GM19468 (cell line): ENCODE data around the gene GRB2.

Experiments used
- ATAC-seq: cut with Tn5 transposase; IDR thresholded peaks from one replicate; pipeline ENCODE4 v1.9.1; 2021; ENCODE audit warnings: mild to moderate bottlenecking, moderate library complexity, moderate number of reproducible peaks; ENCODE audit not compliant: unreplicated experiment; ENCODE audit errors: extremely low read depth

The GRB2 gene

DNA sequence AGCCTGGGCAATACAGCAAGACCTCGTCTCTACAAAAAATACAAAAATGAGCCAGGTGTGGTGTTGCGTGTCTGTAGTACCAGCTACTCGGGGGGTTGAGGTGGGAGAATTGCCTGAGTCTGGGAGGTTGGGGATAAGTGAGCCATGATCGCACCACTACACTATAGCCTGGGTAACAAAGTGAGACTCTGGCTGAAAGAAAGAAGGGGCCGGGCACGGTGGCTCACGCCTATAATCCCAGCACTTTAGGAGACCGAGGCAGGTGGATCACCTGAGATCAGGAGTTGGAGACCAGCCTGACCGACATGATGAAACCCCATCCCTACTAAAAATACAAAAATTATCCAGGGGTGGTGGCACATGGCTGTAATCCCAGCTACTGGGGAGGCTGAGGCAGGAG is 10.5 kb upstream of the GRB2 start:
- ATAC-seq = no peak

GRCh38 chr17:75414488-75414887 is 9.0 kb upstream of the GRB2 start:
- no peak for ATAC-seq

DNA sequence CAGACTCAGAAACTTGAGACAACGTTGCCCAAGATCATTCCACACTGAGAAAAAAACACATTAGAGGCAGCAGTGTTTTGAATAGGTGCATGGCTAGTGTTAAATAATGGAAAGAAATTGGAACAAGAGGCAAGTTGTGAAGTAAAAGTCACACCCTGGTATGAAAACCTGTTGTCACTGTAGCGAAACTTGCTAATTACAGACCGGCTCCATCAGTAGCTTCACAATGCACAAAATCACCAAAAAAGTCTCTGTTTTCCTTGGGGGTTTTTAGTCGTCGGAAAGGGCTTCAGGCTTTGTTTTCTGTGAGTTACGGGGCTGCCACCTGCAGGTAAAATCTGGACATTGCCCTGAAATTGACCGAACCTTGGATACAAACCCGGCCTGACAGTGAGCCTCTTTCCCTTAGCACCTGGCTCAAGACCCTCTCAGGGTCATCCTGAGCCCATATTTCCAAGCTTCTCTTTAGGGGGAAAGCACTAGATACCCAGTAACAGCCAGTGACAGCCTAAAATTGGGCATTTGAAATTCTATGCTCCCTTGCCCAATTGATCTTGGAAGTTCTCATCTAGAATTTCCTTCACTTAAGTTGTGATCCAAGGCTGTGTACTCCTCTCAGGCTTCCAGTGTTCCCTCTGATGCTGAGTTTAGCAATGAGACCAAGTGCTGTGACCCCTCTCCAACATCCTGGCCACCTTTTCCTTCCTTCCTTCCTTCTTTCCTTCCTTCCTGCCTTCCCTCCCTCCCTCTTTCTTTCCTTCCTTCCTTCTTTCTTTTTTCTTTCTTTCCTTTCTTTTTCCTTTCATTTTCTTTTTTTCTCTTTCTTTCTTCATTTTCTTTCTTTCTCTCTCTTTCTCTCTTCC is 7.2 kb upstream of the GRB2 start:
- no peak for ATAC-seq

DNA sequence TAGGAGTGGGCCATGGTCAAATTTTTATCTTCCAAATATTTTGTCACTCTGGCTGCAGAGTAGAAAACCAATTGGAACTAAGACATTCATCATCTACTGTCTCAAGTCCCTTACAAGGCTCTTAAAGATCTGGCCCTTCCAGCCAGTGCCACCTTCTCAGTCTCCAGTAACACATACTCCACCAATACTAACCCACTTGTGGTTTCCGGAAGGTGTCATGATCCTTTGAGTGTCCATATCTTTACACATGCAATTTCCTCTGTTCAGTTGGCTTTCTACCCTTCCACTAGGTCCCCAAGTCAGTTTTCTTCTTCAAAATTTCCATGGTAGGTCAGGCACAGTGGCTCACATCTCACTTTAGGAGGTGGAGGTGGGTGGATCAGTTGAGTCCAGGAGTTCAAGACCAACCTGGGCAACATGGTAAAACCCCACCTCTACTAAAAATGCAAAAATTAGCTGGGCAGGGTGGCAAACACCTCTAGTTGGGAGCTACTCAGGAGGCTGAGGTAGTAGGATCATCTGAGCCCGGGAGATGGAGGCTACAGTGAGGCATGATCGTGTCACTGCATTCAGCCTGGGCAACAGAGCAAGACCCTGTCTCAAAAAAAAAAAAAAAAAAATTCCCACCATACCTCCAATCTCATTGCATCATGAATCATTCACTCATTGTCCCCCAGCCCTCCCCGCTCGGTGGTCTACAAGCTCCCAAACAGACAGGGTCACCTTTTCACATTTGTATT is 6.0 kb upstream of the GRB2 start:
- ATAC-seq = no peak

- no peak for ATAC-seq
Measured at GRCh38 chr17:75410141-75410540, 4.7 kb upstream of the GRB2 start.

GRCh38 chr17:75407655-75408352 is 2.3 kb upstream of the GRB2 start:
- ATAC-seq = no peak

GRCh38 chr17:75406222-75406615 is 741 bp upstream of the GRB2 start:
- no peak for ATAC-seq

GRCh38 chr17:75404731-75405364 is 630 bp downstream of the GRB2 start:
- no peak for ATAC-seq

DNA sequence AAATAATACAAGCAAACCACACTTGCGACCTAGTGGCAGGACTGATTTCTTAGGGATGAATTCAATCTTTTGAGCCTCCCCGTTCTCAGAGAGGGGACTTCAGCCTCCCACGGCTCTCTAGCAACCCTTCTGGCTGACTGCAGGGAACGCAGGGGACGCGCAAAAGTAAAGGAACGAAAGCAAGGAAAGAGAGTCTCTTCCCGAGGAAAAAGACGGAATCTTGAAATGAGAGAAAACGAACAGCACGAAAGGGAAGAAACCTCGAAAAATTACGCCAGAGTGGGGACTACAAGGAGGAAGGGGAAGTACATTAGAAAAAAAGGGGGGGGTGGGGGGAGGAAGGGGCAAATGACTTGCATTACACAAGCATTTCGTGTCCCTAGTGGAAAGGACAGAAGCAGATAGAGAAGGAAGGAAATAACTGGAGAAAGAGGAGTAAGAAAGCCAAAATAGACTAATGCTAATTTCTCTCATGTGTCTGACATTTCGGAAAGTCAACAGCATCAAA is 1.2 kb downstream of the GRB2 start:
- ATAC-seq = no peak

DNA sequence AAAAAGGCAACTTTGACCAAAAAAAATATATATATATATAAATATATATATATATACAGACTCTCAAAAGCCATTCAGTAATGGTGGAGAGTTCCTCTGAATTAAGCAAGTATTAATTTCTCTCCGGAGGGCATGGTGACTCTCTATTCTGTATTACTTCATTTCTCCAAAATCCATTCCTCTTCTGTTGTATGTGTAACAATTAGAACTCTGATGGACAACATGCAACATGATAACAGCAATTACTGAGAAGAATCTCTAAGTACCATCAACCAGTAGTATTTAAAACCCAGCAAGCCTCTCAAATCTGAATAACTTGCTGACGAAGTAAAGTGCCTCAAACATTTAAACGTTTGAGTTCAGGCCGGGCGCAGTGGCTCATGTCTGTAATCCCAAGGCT is 2.3 kb downstream of the GRB2 start:
- no peak for ATAC-seq

GRCh38 chr17:75402026-75402425 is 3.5 kb downstream of the GRB2 start:
- no peak for ATAC-seq

DNA sequence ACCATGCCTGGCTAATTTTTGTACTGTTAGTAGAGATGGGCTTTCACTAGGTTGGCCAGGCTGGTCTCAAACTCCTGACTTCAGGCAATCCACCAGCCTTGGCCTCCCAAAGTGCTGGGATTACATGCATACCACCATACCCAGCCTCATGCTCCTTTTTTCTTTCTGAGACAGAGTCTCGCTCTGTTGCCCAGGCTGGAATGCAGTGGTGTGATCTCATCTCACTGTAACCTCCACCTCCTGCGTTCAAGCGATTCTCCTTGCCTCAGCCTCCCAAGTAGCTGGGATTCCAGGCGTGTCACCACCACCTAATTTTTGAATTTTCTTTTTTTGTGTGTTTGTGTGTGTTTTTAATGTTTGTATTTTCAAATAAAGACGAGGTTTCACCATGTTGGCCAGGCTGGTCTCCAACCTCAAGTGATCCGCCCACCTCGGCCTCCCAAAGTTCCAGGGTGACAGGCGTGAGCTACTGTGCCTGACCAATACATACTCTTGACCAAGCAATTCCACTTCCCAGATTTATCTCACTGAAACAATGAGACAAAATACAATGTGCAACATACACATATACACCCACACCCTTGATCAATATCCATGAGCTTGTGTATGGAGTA is 5.0 kb downstream of the GRB2 start:
- no peak for ATAC-seq

DNA sequence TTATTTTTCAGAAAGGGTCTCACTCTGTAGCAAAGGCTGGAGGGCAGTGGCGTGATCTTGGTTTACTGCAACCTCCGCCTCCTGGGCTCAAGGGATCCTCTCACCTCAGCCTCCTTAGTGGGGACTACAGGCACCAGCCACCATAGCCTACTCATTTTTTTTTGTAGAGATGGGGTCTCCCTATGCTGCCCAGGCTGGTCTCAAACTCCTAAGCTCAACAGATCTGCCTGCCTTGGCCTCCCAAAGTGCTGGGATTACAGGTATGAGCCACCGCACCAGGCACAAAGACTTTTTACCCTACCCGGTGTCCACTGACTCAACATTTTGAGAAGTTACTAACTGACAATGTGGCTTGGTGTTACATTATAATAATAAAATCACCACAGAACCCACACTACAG is 7.2 kb downstream of the GRB2 start:
- ATAC-seq = no peak

GRCh38 chr17:75397217-75397616 is 8.3 kb downstream of the GRB2 start:
- ATAC-seq = no peak

- no peak for ATAC-seq
Measured at GRCh38 chr17:75396796-75397195, 8.7 kb downstream of the GRB2 start.

DNA sequence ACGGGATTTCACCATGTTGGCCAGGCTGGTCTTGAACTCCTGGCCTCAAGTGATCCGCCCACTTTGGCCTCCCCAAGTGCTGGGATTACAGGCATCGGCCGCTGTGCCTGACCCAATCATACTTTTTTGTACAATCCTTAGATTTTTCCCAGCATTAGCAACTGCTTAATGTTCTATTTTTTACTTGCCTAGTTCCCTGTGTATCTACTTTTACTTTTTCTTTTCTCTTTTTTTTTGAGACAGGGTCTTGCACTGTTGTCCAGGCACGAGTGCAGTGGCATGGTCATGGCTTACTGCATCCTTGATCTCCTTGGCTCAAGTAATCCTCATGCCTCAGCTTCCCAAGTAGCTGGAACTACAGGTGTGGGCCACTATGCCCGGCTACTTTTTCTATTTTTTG is 9.5 kb downstream of the GRB2 start:
- no peak for ATAC-seq

GRCh38 chr17:75394332-75394918 is 11.1 kb downstream of the GRB2 start:
- no peak for ATAC-seq

DNA sequence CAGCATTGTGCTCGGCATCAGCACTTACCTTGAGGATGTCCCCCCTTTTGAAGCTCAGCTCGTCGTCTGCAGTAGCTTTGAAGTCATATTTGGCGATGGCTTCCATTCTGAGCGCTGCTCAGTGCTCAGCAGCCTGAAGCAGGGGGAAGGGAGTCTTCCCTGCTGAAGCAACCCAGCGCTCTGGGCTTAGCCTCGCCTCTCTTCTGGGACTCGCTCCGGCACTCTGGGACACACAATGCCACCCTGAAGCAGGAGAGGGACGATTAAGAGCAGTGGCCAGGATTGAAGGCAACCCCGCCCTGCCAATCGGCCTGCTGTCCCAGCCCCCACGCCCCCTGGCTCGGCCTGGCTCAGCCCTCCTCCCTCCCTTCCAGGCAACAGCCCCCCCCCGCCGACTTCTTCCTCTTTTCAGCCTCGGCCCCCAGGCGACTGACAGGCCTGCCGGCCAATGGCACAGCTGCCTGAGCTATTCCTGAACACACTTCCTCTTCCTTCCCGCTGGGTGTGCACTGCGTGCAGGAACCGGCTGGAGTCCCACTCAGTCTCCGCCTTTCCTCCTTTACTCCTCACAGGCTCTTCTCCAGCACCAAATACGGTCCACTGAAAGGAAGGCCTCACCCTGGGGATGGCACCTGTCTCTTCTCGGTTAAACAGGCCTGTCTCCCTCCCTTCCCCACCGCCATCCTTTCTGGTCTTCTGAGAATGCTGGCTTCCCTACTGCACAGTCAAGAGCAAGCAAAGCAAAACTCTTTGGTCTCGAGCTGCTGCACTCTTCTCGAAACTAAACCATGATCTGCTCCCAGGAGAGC is 11.8 kb downstream of the GRB2 start:
- ATAC-seq = peak; percentile 56

DNA sequence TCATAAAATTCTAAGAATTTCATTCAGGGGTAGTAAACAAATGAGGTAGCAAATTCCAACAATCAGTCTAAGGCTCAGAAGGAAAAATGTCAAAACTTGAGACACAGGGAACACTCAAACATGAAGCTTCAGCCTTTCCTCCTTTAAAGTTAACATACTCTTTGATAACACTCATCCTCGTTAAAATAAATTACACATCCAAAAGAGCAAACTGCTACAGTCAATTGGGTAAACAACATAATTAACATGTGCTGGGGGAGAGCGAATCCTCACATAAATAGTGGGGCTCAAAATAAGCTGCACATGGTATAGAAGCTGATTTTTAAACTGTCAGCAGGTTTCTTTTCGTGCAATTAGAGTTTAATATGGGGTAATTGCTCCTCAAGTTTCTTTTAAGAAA is 12.9 kb downstream of the GRB2 start:
- ATAC-seq = no peak
